ENCODE results near the gene HDAC4.
A peak's percentile ranks its signal among the peaks of the same experiment; 100 is the strongest.

Gene HDAC4

DNA sequence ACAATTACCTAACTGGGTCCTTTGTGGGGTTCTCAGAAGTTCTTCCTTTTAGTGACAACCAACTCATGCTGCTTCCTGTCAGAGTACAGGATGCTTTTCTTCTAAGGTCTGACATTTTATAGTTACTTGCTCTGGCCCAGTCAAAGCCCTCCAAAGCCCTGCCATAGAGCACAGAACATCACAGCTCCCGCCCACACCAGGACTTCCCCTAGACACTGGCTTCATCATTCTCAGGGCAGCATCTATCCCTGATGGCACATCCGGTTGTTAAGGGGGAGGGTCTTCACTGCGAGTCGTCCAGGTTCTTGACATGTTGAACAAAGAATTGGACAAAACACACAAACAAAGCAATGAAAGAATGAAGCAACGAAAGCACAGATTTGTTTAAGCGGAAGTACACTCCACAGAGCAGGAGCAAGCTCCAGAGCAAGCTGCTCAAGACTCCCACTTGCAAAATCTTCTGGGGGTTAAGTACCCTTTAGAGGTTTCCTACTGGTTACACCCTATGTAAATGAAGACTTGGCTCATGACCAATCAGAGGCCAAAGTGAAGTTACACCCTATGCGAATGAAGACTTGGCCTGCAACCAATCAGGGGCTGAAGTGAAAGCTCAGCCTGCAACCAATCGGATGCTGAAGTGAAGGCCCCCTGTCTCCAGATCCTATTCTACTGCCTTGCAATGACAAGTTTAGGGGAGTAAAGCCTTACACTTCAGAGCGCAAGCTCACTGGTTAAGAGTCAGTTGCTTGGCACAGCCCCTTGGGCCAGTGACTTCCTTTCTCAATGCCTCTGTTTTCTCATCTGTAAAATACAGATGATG is 79.0 kb downstream of the HDAC4 start:
- DNase-seq: no peak

- no peak for DNase-seq
Measured at GRCh38 chr2:239318790-239319661, 81.8 kb downstream of the HDAC4 start.

DNA sequence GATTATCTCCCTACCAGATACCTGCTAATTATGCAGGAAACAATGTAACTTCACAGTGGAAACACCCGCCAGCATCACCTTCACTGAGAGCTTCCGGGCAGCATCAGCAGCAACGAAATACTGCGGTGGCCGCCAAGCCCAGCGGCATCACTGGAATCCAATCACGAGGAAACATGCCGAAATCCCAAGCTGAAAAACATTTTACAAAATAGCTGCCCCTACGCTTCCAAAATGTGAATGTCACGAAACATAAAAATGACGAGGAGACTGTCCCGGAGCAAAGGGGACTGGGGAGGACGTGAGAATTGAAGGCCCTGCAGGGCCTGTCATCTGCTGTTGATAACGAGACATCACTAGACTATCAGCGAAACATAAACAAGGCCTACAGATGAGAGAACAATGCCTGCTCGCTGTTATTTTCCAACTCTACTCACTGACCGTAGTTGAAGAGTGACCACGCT is 82.6 kb downstream of the HDAC4 start:
- DNase-seq: no peak

DNA sequence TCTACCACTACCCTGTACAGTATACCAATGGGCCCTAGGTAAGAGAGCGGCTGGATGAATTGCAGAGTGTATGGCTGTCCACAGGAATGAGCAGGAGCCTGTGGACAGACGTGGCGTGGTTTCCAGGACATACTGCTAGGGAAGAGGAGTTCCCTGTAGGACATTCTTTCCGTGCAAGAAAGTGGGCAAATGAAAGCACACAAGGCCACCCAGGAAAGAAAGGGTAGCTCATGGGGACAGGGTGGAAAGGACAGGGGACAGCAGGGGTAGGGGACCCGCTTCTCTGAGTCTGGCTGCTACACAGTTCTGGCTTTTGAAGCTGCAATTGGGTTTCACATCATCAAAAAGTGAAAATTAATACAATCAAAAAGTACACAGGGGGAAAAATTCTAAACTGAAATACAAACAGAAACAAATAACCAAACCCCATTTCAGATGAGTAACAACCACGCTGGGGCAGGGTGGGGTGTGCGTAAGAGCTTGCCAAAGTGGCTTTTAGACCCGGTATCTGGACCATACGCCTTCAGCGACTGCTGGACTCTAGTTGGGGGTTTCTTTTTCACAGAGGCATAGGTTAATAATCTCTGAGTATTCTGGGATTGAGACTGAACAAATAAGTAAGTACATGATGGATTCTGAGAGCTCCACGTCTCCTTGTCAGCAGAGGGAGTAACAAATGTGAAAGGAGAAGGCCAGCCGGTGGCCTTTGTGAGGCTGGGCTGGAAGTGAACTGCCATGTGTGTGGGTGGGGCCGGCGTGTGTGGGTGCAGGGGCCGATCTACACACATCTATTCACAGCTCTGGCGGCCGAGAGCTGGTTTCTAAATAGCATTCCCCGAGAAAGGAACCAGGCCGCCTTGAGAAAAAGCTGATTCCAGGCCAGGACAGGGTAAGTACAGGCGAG is 84.0 kb downstream of the HDAC4 start:
- DNase-seq: no peak

DNA sequence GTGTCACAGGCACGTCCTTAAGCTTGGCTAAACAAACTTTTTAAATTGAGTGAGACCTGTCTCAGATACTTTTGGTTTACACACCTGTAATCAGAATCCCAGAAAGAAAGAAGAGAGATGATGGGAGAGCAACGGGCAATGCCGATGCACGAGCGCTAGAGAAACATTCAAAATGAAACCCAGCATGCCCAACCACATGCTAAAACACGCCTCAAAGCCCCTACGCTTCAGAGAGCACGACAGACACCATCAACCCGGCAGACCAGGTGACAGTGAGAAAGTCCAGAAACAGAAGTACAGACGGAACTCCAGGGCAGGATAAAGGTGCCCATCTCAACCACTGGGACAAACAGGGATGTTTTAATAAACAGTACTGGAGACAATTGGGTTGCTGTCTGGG is 85.5 kb downstream of the HDAC4 start:
- DNase-seq: no peak

GRCh38 chr2:239313776-239314175 is 87.0 kb downstream of the HDAC4 start:
- DNase-seq: no peak

- no peak for DNase-seq
Measured at GRCh38 chr2:239312741-239313667, 87.8 kb downstream of the HDAC4 start.

DNA sequence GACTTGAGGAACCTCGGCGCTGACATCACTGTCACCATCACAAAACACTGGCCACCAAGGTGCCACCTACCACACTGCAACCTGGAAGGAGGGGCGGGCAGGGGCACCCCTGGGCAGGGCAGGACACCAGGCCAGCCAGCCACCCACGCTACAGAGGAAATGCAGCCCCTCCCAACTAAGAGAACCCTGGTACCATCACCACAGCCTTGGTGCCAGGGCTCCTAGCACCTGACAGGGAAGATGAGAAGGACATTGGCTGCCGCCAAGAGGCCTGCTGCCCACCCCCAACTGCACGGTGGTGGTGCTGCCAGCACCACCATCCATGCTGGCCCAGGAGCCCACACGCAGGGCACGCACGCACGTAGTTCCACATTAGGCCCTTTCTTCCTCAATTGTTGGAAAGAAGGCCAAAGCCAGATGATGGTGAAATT is 88.7 kb downstream of the HDAC4 start:
- DNase-seq: no peak

- DNase-seq: peak in 1 of 2 experiments; percentile 16
Measured at GRCh38 chr2:239311132-239312040, 89.4 kb downstream of the HDAC4 start.

DNA sequence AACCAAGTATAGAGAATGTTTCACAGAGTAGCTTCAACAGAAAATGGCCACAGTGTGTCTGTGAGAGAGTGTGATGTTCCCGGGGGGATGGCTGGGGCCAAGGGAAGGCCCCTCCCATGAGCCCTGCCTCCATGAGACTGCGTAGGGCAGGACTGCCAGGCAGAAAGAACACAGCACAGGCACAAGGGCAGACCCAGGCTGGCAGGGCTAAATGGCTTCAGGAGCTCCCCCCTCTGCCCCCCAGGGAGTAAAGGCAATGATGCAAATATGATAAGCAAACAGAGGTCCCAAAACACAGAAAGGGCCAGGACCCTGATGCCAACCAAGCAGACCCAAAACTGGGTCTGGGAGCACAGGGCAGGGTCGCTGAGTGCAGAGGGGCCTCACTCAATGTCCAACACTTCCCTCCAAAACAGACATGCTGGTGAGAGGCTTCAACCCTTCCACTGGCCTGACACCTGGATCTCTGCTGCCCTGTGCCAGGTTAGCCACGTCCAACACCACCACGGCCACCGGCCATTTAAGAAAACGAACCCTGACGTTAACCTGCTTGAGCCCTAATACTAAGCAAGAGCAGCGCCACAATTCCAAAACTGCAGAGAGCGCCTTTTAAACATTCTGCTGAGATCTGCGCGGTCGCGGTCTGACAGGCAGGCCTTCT is 90.3 kb downstream of the HDAC4 start:
- DNase-seq: no peak

GRCh38 chr2:239309398-239310245 is 91.2 kb downstream of the HDAC4 start:
- DNase-seq: no peak

- DNase-seq: no peak
Measured at GRCh38 chr2:239308661-239309397, 92.0 kb downstream of the HDAC4 start.

DNA sequence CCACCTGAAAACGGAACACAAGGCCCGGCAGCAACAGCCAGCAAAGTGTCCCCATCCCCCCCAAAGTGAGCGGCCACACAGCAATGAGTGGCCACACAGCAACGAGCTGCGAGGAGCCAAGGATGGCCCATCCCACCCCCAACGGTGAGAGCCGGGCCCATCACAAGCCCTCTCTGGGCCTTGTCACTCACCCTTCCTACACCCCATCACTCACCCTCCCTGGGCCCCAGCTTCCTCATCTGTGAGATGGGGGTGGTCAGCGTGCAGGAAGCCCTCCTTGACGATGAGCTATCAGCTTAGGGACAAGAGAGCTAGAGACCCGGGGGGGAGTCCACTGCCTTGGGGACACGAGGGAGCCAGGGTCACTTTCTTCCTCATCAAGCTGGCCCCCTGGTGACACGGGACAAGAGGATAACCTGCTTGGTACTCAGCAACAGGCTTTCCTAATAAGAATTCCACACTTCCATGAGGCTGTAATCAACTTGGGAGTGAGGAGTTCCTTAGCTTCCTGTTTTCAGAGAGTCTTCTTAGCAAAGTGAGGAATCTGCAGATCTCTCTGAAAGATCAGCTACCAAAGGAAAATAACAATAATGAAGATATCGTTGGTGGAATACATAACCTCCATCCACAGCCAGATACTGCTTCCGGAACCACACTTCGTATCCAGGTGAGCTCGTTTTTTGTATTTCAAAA is 92.8 kb downstream of the HDAC4 start:
- DNase-seq: no peak

DNA sequence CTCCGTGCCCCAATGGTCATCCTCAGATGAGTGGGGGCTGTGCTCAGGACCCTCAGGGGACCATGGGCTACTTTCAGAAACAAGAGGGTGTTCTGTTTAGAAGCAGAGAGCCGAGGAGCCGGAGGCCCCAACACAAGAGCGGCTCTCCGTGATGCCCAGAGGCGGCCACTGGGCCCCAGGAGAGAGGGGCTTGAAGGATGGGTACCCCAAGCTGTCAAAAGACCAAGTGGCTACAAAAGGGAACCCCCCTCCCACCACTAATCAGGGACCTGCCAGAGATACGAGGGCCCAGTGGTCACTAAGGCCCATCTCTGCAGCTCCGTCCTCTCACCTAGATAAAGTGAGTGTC is 93.6 kb downstream of the HDAC4 start:
- no peak for DNase-seq

DNA sequence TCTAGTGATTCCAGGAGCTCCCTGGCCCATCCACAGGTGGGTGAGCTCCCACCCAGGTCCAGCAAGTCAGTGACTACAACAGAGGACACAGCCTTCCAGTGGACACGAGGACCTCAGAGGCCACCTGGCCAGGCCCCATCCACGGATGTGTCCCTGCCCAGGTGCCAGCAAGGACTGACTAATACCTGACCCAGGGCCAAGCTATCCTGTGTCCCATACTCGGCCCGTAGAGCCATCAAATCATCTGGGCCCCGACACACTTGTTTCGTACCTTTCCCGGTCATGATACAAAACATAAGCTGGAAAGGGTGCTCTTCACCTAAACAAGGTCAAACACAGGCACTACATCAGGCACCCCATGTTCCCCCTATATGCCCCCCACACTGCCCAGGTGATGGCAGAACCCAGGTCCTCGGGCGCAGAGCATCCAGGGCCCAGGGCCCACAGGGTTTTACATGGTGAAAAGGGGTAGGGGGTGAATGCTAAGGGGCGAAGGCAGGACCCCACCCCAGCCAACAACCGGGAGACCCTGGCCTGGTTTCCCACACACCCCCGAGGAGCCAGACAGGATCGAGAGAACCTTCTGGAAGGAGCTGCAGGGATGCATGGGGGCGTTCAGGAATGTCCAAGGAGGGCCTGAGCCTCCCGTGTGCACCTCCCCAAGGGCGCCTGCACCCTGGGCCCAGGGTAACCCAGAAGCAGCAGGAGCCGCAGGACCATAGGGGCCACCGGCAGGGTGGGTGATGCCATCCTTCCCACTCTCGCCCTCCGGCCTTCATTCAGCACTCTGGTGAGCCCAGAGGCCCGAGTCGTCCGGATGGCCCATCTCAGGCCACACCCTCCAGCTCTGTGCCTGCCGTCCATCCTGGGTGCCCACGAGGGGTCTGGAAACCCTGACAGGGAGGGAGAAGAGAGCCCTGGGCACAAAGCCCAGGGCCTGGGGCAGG is 94.3 kb downstream of the HDAC4 start:
- no peak for DNase-seq

DNA sequence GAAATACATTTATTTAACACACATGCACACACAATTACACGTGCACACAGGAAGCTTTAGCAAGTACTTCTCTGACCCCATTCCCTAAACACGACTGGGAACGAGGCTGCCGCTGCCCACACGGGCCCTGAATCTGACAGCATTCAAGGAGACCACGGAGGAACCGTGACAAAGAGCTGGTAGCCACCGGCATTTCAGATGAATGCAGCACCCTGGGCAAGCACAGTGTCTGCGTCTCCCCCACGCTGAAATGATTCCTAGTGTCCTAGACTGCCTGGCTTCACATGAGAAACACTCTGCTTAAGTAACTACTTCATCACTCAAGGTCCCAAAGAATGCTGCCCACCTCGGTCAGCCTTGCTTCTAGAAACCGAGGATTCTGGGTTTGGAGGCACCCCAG is 95.0 kb downstream of the HDAC4 start:
- DNase-seq: no peak

- no peak for DNase-seq
Measured at GRCh38 chr2:239305222-239305575, 95.6 kb downstream of the HDAC4 start.

All from cerebellar nuclear complex (tissue), 1 donor.